GM12878 (cell line): ENCODE data around the gene ZNF668. TPM values are rescaled to one million over a fixed set of nuclear protein-coding genes. Genes with fewer than 3 reads are reported as not detected.

ENCODE experiments used
- GATAD2B ChIP-seq: fragments of 450-650 bp; conservative IDR thresholded peaks from 2 replicates; pipeline ENCODE4 v1.6.1; 2017; ENCODE audit warnings: low read depth, mild to moderate bottlenecking, moderate library complexity
- TAF1 ChIP-seq: IDR thresholded peaks from 2 replicates; pipeline ENCODE4 v1.6.1; 2011; ENCODE audit warnings: mild to moderate bottlenecking, low read depth, low read length, borderline replicate concordance
- TCF12 ChIP-seq: IDR thresholded peaks from 2 replicates; pipeline ENCODE4 v1.6.1; 2011; ENCODE audit warnings: low read depth, mild to moderate bottlenecking, low read length
- ZNF384 ChIP-seq: IDR thresholded peaks from 2 replicates; pipeline ENCODE4 v1.6.1; 2012; ENCODE audit warnings: low read depth, mild to moderate bottlenecking, low read length, improper control_type of control experiment, borderline replicate concordance
- polyA plus RNA-seq, 11 experiments: library from polyadenylated mRNA; depleted of rRNA in 4 of 11; unstranded in 6 of 11; stranded (reverse) in 5 of 11; fragments of >200 nt; fragmentation: Nextera tagmentation in 4 of 11; fragmentation: Illumina TruSeq in 1 of 11; extraction: Ambion mirVana in 4 of 11; extraction: Trizol in 1 of 11; gene quantifications; 1 replicate in 1 of 11; 2 replicates in 10 of 11; pipeline versions ENCODE4 v1.2.1 to v1.2.3, GENCODE V29; 2011 to 2016; ENCODE audit warnings: inconsistent platforms in 2 of 11, missing spikeins in 2 of 11, low read depth in 1 of 11
- total RNA-seq, 4 experiments: library from RNA; depleted of rRNA in 3 of 4; stranded (reverse); fragments of >200 nt in 3 of 4; fragmentation: Illumina TruSeq in 1 of 4; extraction: Trizol in 1 of 4; gene quantifications; 2 replicates each; pipeline versions ENCODE4 v1.2.1 to v1.2.3, GENCODE V29; 2013 to 2021
- TF ChIP-seq, protein P1 (sequence below): fragments of 450-650 bp; IDR thresholded peaks from 2 replicates; pipeline ENCODE4 v1.6.1; 2018; ENCODE audit warnings: borderline replicate concordance, mild to moderate bottlenecking; ENCODE audit not compliant: partially characterized antibody
- TF ChIP-seq, protein P2 (sequence below): fragments of 450-650 bp; IDR thresholded peaks from 2 replicates; pipeline ENCODE4 v1.6.1; 2018; ENCODE audit warnings: mild to moderate bottlenecking, low read depth, moderate library complexity; ENCODE audit not compliant: partially characterized antibody

The ZNF668 gene
- total and polyA plus RNA-seq, 10 of the 15 experiments (the other 5 are each of a cell fraction or from before 2014, with no cell fraction given) = 0.05 to 20.7 (median 10.0) TPM; not detected in 1

DNA sequence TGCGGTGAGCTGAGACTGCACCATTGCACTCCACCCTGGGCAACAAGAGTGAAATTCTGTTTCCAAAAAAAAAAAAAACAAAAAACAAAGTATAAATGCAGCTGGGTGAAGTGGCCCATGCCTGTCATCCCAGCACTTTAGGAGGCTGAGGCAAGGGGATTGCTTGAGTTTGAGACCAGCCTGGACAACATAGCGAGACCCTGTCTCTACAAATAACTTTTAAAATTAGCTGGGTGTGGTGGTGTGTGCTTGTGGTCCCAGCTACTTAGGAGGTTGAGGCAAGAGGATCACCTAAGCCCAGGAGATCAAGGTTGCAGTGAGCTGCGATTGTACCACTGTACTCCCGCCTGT, 50.8 kb downstream of the ZNF668 start (continued):
- TF ChIP-seq, protein P1, sequence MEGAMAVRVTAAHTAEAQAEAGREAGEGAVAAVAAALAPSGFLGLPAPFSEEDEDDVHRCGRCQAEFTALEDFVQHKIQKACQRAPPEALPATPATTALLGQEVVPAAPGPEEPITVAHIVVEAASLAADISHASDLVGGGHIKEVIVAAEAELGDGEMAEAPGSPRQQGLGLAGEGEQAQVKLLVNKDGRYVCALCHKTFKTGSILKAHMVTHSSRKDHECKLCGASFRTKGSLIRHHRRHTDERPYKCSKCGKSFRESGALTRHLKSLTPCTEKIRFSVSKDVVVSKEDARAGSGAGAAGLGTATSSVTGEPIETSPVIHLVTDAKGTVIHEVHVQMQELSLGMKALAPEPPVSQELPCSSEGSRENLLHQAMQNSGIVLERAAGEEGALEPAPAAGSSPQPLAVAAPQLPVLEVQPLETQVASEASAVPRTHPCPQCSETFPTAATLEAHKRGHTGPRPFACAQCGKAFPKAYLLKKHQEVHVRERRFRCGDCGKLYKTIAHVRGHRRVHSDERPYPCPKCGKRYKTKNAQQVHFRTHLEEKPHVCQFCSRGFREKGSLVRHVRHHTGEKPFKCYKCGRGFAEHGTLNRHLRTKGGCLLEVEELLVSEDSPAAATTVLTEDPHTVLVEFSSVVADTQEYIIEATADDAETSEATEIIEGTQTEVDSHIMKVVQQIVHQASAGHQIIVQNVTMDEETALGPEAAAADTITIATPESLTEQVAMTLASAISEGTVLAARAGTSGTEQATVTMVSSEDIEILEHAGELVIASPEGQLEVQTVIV = no peak
- no peak for TF ChIP-seq TAF1
- no peak for TF ChIP-seq GATAD2B
- TF ChIP-seq, protein P2, sequence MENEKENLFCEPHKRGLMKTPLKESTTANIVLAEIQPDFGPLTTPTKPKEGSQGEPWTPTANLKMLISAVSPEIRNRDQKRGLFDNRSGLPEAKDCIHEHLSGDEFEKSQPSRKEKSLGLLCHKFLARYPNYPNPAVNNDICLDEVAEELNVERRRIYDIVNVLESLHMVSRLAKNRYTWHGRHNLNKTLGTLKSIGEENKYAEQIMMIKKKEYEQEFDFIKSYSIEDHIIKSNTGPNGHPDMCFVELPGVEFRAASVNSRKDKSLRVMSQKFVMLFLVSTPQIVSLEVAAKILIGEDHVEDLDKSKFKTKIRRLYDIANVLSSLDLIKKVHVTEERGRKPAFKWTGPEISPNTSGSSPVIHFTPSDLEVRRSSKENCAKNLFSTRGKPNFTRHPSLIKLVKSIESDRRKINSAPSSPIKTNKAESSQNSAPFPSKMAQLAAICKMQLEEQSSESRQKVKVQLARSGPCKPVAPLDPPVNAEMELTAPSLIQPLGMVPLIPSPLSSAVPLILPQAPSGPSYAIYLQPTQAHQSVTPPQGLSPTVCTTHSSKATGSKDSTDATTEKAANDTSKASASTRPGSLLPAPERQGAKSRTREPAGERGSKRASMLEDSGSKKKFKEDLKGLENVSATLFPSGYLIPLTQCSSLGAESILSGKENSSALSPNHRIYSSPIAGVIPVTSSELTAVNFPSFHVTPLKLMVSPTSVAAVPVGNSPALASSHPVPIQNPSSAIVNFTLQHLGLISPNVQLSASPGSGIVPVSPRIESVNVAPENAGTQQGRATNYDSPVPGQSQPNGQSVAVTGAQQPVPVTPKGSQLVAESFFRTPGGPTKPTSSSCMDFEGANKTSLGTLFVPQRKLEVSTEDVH = no peak
- TF ChIP-seq TCF12 = no peak
- no peak for TF ChIP-seq ZNF384
- TF ChIP-seq, all 136 proteins: peak for 0
